PC-3 (cell line): ENCODE measurements around the gene ZBTB22. TPM values are rescaled to one million over a fixed set of nuclear protein-coding genes. Genes with fewer than 3 reads are reported as not detected.

Source experiments
- ATAC-seq: fragments of 200-7000 bp; cut with Tn5 transposase; 2 replicates; pipeline ENCODE4 v1.9.1; 2020; ENCODE audit warnings: mild to moderate bottlenecking, moderate library complexity
- BruUV-seq: library from RNA; stranded (reverse); fragments of 400-500 nt; replicated peaks from 2 replicates; lab custom pipeline; 2021; lab: Mats Ljungman, UMichigan
- CTCF ChIA-PET: fragments of 300-600 bp; sonication (Branson Sonifier 250); formaldehyde crosslinking; loops from one replicate; lab custom pipeline; 2022; ENCODE audit warnings: antibody characterized with exemption; lab: Charles Lee
- POLR2A ChIA-PET: fragments of 300-600 bp; sonication (Branson Sonifier 250); formaldehyde crosslinking; loops from one replicate; lab custom pipeline; 2022; ENCODE audit warnings: antibody characterized with exemption; ENCODE audit not compliant: unreplicated experiment; lab: Charles Lee
- DNase-seq: peaks from one replicate; pipeline ENCODE4 v3.0.0-alpha.2; 2015
- H2AFZ ChIP-seq: fragments of 300-600 bp; sonication (generic); 2 replicates; pipeline ENCODE4 v1.6.0; 2016; ENCODE audit warnings: antibody characterized with exemption, low read length
- H3F3A ChIP-seq: fragments of 300-600 bp; sonication (generic); one replicate; pipeline ENCODE4 v1.6.0; 2017; ENCODE audit warnings: antibody characterized with exemption, low read length, control low read depth, mild to moderate bottlenecking; ENCODE audit not compliant: unreplicated experiment
- H3K27ac ChIP-seq: fragments of 300-600 bp; sonication (generic); 2 replicates; pipeline ENCODE4 v1.5.1; 2016; ENCODE audit warnings: mild to moderate bottlenecking, low read length
- H3K27me3 ChIP-seq: fragments of 300-600 bp; sonication (generic); 2 replicates; pipeline ENCODE4 v1.6.1; 2016; ENCODE audit warnings: low read length, mixed read lengths
- H3K36me3 ChIP-seq: fragments of 300-600 bp; sonication (generic); 2 replicates; pipeline ENCODE4 v1.6.1; 2016; ENCODE audit warnings: low read depth, mixed run types, low read length, mixed read lengths
- H3K4me1 ChIP-seq: fragments of 300-600 bp; sonication (generic); 2 replicates; pipeline ENCODE4 v1.5.1; 2016; ENCODE audit warnings: low read length; ENCODE audit not compliant: insufficient read depth
- H3K4me2 ChIP-seq: fragments of 300-600 bp; sonication (generic); 2 replicates; pipeline ENCODE4 v1.6.0; 2016; ENCODE audit warnings: low read length
- H3K4me3 ChIP-seq: fragments of 300-600 bp; sonication (generic); 2 replicates; pipeline ENCODE4 v1.5.1; 2016; ENCODE audit warnings: mild to moderate bottlenecking, low read length, mixed read lengths
- H3K79me2 ChIP-seq: fragments of 300-600 bp; sonication (generic); 2 replicates; pipeline ENCODE4 v1.6.1; 2017; ENCODE audit warnings: low read length, mixed read lengths
- H3K9ac ChIP-seq: fragments of 300-600 bp; sonication (generic); 2 replicates; pipeline ENCODE4 v1.6.0; 2016; ENCODE audit warnings: mild to moderate bottlenecking, low read length
- H3K9me2 ChIP-seq: fragments of 300-600 bp; sonication (generic); replicated peaks from 2 replicates; pipeline ENCODE4 v1.6.1; 2016; ENCODE audit warnings: mixed run types, low read length, mixed read lengths
- H3K9me3 ChIP-seq: fragments of 300-600 bp; sonication (generic); 2 replicates; pipeline ENCODE4 v1.6.1; 2016; ENCODE audit warnings: low read length, mixed read lengths
- H4K20me1 ChIP-seq: fragments of 300-600 bp; sonication (generic); 2 replicates; pipeline ENCODE4 v1.6.1; 2016; ENCODE audit warnings: low read length, mixed read lengths
- CTCF ChIP-seq: fragments of 300-600 bp; sonication (generic); conservative IDR thresholded peaks from 2 replicates; pipeline ENCODE4 v1.5.1; 2017; ENCODE audit warnings: antibody characterized with exemption, low read depth, mild to moderate bottlenecking, low read length
- EZH2 ChIP-seq: fragments of 300-600 bp; sonication (generic); IDR thresholded peaks from one replicate; pipeline ENCODE4 v1.6.1; 2017; ENCODE audit warnings: antibody characterized with exemption, mild to moderate bottlenecking, low read length; ENCODE audit not compliant: unreplicated experiment
- EZH2phosphoT487 ChIP-seq: fragments of 300-600 bp; sonication (generic); IDR thresholded peaks from 2 replicates; pipeline ENCODE4 v1.6.1; 2018; ENCODE audit warnings: mild to moderate bottlenecking, antibody characterized with exemption, low read length, borderline replicate concordance
- intact Hi-C: fragments of 100-400 bp; cut with micrococcal nuclease; formaldehyde crosslinking; loops from 2 replicates; pipeline ENCODE4 v1.9.0; 2023
- total RNA-seq: library from RNA; depleted of rRNA; stranded (reverse); fragments of >200 nt; gene quantifications from 2 replicates; pipeline ENCODE4 v1.2.3, GENCODE V29; 2014

ZBTB22 gene
- total RNA-seq, 1 experiment from 2014 or later, result 18.8 TPM

DNA sequence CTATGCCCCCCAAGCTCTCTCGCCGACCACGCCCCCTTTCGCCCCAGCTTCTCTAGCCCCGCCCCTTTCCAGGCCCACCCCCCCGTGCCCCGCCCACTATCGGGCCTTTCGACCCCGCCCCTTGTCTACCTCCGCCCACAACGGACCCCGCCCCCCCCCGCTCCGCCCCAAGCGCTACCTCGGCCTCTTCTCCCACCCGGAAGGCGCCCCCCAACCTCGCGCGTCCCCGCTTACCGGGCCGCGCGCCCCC, 200 bp downstream of the ZBTB22 start:
- H3K27ac ChIP-seq, result peak overlapping the region; percentile 57; the same call in 1 of the 2 replicates
- intact Hi-C loops, result no loop called here
- CTCF ChIA-PET, result interaction anchor here (0.7 to 1.1 kb wide), 3 partner anchors 18 to 109 kb away, joined by 5 to 18 read pairs (median 6); partner anchors contain the start of gene B3GALT4
- no peaks in the 10 kb centered on the region for H3K27me3 ChIP-seq
- TF ChIP-seq EZH2, result no peak
- no peak for TF ChIP-seq EZH2phosphoT487
- no peak for TF ChIP-seq CTCF
- H3K4me1 ChIP-seq, result peaks cover 54% of the 10 kb centered on the region
- no peaks in the 10 kb centered on the region for H3F3A ChIP-seq
- peak overlapping the region; percentile 36; the same call in 1 of the 2 replicates for H3K9ac ChIP-seq
- ATAC-seq (no peak), DNase-seq (no peak)
- peaks cover 49% of the 10 kb centered on the region for H3K79me2 ChIP-seq
- H3K9me3 ChIP-seq, result no peaks in the 10 kb centered on the region
- H3K4me3 ChIP-seq, result peak overlapping the region; percentile 72; the same call in 1 of the 2 replicates
- POLR2A ChIA-PET, result interaction anchor here (0.6 to 1.0 kb wide), 8 partner anchors 18 to 1587 kb away, joined by 3 to 16 read pairs (median 4); partner anchors contain the start of genes HMGA1 and MSH5
- peak overlapping the region; percentile 56 for H3K4me2 ChIP-seq
- H3K36me3 ChIP-seq, result peaks cover 12% of the 10 kb centered on the region; the same call in 1 of the 2 replicates
- H4K20me1 ChIP-seq, result no peaks in the 10 kb centered on the region
- no peaks in the 10 kb centered on the region for H3K9me2 ChIP-seq
- no peak overlapping the region for H2AFZ ChIP-seq
- no TSS peak for BruUV-seq

- Histone ChIP-seq H3K9me3 (no peaks in the 10 kb centered on the region), H3K27ac (no peak overlapping the region), H3K4me1 (peaks cover 53% of the 10 kb centered on the region), H2AFZ (no peak overlapping the region), H3K79me2 (peaks cover 49% of the 10 kb centered on the region), H3F3A (no peaks in the 10 kb centered on the region), H3K27me3 (no peaks in the 10 kb centered on the region), H4K20me1 (peaks cover 3% of the 10 kb centered on the region; the same call in 1 of the 2 replicates), H3K36me3 (peaks cover 12% of the 10 kb centered on the region; the same call in 1 of the 2 replicates), H3K4me2 (peak overlapping the region; percentile 56), H3K4me3 (peak overlapping the region; percentile 42; the same call in 1 of the 2 replicates), H3K9ac (no peak overlapping the region), H3K9me2 (no peaks in the 10 kb centered on the region)
- DNase-seq (no peak), ATAC-seq (no peak)
- BruUV-seq, result no TSS peak
- intact Hi-C loops, result no loop called here
- CTCF ChIA-PET, result no interaction called here
- POLR2A ChIA-PET, result interaction anchor here (0.6 to 0.9 kb wide), 4 partner anchors 32 to 1577 kb away, joined by 3 to 6 read pairs (median 4); partner anchors contain the start of gene MSH5
- no peak for TF ChIP-seq CTCF
- no peak for TF ChIP-seq EZH2
- TF ChIP-seq EZH2phosphoT487, result no peak
These were observed 733 bp downstream of the ZBTB22 start for GRCh38 chr6:33316603-33317418.
